Measurements from ENCODE around the gene BABAM2.

The BABAM2 gene

DNA sequence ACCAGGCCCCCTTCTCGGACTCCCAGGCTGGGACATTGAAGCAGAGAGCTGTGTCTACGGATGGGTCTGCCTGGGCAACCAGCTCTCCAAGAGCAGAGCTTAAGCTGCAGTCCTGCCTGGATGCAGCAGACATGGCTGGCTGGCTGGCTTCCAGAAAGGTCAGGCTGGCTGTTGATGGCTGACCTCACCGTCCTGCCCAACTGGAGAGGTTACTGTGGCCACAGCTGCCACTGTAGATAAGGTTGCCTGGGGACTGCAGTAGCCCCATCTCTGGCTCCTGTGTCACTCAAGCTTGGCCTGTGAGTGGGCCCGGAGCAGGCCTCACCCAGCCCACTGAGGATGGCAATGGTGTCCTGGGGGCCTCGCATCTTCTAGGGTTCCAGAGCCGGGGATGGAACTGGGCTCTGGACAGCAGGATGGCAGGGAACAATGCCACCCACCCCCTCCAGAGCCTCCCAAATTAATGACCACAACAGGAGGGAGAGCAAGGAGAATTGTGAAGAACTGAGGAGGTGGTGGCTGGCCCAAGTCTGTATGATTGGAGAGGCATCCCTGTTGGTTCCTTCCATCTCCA is 465.1 kb downstream of the BABAM2 start:
- DNase-seq, result no peak

DNA sequence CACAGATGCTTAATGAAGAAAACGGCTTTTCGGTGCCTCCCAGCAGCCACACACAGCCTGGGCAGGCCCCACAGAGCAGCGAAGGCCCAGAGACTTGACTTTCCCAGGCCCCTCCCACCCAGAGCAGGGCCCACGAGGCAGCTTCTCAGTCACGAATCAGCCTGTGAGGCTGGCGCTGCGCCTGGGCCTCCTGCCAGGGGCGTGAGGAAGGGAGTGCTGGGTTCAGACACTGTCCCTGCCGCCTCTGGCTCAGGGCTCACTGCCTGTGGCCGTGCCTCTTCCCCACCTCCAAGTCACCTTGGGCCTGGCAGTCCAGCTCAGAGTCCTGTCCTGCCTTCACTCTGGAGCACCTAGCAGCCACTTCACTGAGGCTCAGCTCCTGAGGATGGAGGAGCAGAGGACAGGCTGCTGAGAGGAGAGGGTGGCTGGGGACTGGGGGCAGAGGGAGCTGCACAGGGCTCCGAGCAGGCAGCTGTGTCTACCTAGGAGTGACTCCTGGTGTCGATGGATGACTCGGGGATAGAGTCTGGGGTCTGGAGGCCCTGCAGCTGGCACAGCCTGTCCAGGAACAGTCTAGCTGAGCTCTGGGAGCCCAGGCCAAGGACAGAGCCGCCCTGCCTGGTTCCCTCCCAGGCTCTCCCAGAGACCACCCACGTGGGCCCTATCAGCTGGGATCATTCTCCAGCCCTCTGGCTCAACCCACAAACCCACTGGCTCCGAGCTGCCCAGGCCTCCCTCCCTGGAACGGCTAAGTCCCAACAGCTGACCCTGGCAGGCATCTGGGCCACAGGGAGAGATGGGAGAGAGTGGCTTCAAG is 465.8 kb downstream of the BABAM2 start:
- peak in 1 of 2 experiments; percentile 46 for DNase-seq

DNA sequence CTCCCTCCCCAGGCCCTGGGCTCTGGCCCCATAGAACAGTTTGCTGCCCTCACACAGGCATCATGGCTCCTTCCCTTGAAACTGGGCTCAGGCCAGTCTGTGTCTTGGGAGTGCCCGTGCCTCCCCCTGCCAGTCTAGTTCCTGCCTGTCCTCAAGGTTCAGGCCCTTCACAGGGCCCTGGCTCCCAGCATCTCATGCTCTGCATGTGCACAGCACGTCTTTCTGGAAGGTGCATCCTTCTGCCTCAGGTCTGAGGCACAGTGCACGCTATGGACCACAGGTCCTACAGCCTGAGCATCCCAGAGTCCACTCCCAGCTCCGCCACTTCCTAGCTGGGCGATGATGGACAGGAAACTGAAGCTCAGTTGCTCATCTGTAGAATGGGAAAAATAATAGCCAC is 466.5 kb downstream of the BABAM2 start:
- DNase-seq, result no peak

- no peak for DNase-seq
Measured at GRCh38 chr2:28357948-28358667, 467.6 kb downstream of the BABAM2 start.

DNA sequence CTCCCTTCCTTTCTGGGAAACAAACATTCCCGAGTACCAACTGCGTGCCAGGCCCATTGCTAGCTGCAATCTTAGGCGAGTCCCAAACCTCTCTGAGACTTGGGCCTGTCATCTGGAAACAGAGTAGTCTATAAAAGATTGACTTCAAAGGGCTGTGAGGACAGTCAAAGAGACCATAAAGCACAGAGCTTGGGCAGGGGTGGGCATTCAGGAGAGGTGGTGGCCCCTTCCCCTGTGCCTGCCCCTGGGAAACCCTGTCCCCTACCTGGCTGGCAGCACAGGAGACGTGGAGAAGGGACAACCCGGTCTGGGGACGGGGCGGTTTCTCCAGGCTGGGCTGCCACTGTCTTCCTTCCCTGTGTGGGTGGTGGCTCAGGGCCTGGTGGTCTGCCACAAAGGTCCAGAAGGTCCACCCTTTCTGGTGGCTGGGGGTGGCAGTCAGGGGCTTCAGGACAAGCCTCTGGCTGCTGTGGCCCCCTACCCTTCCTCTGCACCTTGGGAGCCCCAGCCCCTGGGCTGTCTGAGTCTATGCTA is 468.2 kb downstream of the BABAM2 start:
- peak; percentile 53 to 54 for DNase-seq

GRCh38 chr2:28359222-28360057 is 468.9 kb downstream of the BABAM2 start:
- DNase-seq, result peak; percentile 86 to 89

DNA sequence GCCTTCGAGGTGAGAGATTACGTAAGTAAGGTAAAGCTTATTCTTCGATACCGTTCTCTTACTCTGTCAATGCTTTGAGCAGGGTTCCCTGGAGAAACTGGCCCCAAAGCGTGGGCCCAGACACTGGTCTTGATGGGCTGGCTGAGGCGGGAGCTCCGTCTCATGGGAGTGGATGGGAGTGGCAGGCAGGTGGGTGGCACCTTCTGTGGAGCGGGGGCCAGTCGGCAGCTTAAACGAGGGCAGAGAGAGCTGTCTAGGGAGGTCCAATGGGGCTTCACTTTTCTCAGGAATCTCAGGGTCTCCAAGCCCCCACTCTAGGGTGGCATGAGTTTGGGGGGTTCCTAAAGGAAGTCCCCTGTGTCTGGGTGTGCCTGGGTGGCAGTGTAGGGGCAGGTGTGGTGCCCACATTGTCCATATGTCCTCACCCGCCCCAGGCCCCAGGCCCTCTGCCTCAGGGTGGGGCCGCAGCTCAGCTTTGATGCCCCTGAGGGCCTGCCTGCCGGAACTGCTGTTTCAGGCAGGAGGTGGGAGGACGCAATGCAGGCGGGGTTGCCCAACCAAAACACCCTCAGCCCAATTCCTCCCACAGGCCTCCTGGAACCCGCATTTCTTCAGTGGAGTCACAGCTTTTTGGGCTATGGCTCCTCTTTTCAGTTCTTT is 469.7 kb downstream of the BABAM2 start:
- DNase-seq, result no peak

DNA sequence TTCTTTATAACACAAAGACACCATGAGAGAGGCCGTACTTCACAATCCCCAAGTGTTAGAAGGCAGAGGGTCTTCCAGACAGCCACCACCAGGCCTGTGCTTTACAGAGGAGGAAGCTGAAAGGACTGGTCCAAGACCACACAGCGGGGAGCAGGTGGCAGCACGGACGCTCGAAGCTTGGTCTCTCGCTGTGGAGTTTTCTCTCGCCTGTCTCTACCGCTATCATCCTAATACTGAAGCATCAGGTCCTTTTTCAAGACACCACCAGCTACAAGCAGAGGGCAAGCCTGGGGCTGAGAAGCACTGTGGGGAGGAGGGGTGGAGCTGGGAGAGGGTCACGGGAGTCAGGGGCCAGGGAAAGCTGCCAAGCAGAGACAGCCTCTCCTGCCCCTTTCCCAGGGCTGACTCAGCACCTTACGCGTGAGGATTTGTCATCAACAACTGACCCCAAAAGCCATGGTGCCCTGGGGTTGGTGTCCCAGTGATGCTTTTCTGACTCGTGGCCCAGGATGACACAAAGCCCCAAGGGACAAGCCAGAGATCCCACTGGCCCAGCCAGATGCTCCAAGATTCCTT is 470.3 kb downstream of the BABAM2 start:
- DNase-seq, result peak in 1 of 2 experiments; percentile 54

GRCh38 chr2:28361991-28362710 is 471.6 kb downstream of the BABAM2 start:
- DNase-seq, result no peak

GRCh38 chr2:28362991-28363521 is 472.5 kb downstream of the BABAM2 start:
- DNase-seq, result no peak

DNA sequence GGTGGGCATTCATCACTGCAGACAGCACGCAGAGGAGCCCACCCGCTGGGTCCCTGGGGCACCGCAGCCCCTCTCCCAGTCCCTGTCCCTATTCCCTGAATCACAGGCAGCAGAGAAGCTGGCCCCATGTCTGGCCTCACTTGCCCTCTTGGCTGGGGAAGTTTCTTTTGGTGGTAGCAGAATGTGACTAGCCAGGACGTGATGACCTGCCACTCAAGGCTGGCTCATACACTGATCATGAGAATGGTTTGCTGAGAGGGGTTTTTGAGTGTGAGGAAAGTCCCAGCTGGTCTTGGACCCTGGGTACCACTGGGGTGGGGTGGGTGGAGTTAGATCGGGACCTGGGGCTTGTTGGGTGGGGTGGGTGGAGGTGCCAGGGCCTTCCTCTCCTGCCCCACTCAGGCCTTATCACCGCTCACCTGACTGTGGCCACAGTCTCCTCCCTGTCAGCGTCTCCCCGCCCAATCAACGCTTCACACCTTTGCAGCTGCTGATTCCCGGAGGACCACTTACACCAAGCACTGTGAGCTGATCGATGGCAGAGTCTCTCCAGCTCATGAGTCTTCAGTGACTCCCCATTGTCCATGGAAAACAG is 473.3 kb downstream of the BABAM2 start:
- no peak for DNase-seq

DNA sequence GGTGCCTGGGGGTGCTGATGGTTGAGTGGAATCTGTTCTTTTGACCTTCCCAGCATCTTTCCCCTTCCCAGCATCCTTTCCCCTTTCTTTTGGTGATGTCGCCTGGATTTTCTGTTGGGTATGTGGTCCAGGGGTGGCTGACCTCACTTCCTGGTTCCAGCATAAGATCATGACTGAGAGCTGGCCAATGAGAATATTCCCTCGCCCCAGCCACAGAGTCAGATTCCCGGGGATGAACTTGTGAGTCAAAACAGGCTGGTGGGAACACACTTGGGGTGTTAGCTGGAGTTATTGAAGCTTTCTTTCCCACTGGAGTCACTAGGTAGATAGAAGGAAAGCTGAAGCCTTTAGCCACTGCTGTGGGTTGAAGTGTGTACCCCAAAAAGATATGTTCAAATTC is 474.1 kb downstream of the BABAM2 start:
- DNase-seq, result no peak

GRCh38 chr2:28365158-28365557 is 474.6 kb downstream of the BABAM2 start:
- DNase-seq, result no peak

DNA sequence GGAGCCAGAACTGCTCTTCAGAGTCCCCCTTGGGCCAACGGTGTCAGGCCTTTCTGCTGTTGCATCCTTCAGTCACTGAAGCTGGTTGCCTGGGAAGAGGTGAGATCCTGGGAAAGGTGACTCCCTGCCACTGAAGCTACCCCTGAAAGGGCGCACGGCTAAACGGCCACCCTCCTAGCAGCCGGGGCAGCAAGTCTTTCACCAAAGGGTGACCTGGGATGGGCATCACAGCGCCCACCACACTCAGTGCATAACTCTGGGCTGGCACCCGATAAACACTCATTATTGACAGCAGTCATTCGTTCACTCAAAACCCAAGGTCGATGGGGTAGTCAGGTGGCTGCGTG is 475.6 kb downstream of the BABAM2 start:
- no peak for DNase-seq

DNA sequence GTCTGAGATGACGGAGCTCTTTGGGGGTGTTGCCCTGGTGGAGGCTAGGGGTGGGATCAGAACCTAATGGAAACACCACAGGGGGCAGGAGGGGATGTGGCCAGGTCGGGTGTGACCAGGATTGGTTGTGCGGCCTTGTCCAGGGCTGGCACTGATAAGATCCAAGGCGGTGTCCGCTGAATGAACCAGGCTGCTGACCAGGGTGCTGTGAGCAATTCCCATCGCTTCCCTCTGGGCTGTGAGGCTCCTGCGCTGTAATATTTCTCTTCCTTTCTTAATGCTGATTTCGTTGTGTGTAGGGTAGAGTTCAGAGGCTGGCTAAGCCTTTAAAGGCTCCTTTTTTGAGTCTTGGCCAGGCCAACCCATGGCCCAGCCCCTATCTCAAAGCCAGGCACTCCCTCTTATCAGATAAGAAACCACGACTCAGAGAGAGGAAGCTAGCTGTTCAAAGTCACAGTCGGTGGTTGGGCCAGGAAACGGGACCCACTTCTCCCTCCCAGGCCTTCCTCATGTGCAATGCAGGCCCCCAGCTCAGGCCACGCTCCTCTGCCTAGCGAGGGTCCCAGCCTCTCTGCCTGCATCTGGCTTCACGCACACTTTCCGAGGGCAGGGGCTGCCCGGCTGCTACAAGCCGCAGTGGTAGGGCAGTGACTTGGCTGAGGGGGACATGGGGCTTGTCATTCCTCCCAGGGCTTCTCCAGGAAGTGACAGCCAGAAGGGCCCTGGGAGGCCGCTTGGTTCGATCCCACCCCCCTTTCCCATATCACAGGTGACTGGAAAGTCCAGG is 476.2 kb downstream of the BABAM2 start:
- peak; percentile 66 to 72 for DNase-seq

DNA sequence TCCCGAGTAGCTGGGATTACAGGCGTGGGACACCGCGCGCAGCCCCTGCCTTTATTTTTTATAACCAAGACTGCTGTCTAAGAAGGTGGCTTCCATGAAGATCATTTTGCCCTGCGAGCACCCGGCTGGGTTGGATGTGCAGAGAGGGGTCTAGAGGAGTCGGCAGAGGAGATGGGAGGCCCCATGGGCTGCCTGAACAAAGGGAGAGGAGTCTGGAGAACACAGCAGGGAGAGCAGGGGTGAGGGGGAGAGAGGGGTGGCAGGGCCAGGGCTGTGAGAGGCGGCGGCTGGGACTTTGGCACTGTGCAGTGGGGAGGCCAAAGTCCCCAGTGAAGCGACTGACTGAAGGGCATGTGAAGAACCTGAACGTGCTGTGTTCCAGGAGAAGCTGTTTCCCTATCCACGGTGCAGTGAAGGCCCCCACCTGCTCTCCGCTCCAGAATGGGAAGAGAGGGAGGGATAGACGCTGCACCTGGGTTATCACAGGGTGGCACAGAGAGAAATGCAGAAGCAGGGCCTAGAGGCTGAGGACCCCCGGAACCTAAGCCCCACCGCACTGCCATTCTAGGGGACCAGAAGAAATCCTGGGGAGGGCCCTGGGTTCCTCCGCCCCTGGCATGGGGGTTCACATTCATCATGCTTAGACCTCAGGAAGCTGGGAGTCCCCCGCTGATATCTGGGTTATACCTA is 477.3 kb downstream of the BABAM2 start:
- DNase-seq, result no peak

GRCh38 chr2:28368357-28368798 is 477.8 kb downstream of the BABAM2 start:
- DNase-seq, result no peak

DNA sequence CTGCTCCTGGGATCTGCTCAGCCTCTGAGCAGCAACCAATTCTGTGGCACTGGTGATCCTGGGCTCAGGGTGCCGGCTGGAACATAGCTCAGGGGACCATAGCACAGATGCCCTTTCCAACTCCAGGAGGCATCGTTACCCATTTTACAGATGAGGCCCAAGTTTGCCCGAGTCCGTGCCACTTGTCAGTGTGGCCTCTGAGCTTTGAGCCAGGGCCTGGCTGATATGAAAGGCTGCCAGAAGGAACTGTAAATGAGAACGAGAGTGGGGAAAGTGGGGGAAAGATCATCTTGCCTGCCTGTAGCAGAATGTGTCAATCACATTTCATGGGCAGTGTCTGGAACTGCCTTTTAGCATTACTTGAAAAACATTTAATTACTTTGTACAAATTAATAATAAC is 478.8 kb downstream of the BABAM2 start:
- DNase-seq, result no peak

- no peak for DNase-seq
Measured at GRCh38 chr2:28370354-28370753, 479.8 kb downstream of the BABAM2 start.
